GM13977 (cell line): ENCODE measurements around the gene SLC22A23.

Experiments
- DNase-seq: peaks from one replicate; pipeline ENCODE4 v3.0.0; 2012; ENCODE audit warnings: low spot score
- in situ Hi-C: fragments of 300-500 bp; cut with MboI; formaldehyde crosslinking; loops from one replicate; pipeline ENCODE4 v1.12.0; 2022; ENCODE audit warnings: low sequenced_read_pairs, low pct_unique_long_range_greater_than_20kb, mixed read lengths, inconsistent platforms; ENCODE audit not compliant: unreplicated experiment
- TF ChIP-seq, protein P1 (sequence below): IDR thresholded peaks from 2 replicates; pipeline ENCODE4 v1.5.1; 2012; ENCODE audit warnings: mild to moderate bottlenecking, control low read depth; ENCODE audit not compliant: insufficient read depth; ENCODE audit errors: extremely low read depth, missing control alignments

Gene SLC22A23

DNA sequence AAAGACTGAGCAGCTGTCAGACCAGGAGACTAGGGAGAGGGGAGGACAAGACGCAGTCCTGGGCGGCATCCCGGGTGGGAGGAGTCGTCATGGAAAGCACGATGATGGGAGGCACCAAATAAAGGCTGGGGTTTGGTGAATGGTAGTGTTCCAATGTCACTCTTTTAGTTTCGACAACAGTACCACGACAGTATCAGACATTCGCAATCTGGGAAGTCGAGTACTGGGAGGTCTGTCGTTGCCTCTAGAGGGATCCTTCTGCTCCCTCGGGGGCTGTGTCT is 166.0 kb downstream of the SLC22A23 start:
- in situ Hi-C loops: no loop called here
- no peak for DNase-seq
- TF ChIP-seq, protein P1, sequence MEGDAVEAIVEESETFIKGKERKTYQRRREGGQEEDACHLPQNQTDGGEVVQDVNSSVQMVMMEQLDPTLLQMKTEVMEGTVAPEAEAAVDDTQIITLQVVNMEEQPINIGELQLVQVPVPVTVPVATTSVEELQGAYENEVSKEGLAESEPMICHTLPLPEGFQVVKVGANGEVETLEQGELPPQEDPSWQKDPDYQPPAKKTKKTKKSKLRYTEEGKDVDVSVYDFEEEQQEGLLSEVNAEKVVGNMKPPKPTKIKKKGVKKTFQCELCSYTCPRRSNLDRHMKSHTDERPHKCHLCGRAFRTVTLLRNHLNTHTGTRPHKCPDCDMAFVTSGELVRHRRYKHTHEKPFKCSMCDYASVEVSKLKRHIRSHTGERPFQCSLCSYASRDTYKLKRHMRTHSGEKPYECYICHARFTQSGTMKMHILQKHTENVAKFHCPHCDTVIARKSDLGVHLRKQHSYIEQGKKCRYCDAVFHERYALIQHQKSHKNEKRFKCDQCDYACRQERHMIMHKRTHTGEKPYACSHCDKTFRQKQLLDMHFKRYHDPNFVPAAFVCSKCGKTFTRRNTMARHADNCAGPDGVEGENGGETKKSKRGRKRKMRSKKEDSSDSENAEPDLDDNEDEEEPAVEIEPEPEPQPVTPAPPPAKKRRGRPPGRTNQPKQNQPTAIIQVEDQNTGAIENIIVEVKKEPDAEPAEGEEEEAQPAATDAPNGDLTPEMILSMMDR: no peak

DNA sequence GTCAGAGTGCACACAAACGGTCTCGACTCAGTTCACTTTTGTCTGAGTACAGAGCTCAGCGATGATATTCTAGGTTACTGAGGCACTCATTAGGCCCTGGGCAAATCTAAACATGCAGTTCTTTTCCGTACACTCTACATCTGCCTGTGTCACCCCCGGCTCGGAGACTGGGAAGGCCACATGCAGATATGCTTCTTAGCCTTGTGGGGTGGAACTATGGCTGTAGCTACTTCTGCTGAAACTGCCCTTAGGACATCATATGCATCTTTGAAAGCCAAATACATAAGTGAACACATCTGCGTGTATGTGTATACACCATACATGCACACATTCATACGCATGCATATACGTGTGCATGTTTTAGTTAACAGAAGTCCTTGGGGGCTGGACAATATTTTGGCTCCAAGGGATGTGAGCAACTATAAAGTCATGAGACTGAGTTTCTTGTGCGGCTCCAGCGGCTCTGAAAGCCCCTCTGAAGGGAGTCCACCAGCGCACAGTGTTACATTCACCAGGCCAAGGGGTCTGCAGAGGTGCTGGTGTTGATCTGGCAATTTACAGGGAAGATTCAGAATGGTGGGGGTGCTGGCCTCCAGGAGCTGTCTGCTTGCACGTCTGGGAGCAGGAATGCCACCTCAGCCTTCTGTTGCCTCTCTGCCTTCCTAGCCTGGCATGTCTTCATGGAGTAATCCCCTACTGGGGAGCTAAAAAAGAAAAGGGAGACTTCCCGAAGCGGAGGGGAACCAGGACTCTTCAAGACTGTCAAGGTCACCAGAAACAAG is 166.5 kb downstream of the SLC22A23 start:
- TF ChIP-seq, protein P1: no peak
- in situ Hi-C loops: no loop called here
- no peak for DNase-seq

DNA sequence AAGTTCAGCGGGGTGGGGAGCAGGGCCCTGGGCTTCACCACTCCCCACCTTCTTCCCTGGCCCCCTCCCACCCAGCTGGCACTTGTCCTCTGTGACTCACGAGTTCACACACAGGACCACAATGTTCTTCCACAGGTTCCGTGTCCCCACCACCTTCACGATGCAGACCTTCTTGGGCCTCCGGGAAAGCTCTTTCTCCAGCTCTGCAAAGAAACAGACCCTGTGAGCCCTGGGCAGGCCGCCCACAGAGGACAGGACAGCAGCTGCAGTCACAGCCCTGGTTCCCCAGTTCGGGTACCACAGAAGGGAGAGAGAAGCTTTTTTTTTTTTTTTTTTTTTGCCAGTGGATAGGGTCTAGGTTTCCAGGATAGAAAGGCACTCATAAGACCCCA is 167.2 kb downstream of the SLC22A23 start:
- DNase-seq: no peak
- in situ Hi-C loops: no loop called here
- TF ChIP-seq, protein P1: no peak

DNA sequence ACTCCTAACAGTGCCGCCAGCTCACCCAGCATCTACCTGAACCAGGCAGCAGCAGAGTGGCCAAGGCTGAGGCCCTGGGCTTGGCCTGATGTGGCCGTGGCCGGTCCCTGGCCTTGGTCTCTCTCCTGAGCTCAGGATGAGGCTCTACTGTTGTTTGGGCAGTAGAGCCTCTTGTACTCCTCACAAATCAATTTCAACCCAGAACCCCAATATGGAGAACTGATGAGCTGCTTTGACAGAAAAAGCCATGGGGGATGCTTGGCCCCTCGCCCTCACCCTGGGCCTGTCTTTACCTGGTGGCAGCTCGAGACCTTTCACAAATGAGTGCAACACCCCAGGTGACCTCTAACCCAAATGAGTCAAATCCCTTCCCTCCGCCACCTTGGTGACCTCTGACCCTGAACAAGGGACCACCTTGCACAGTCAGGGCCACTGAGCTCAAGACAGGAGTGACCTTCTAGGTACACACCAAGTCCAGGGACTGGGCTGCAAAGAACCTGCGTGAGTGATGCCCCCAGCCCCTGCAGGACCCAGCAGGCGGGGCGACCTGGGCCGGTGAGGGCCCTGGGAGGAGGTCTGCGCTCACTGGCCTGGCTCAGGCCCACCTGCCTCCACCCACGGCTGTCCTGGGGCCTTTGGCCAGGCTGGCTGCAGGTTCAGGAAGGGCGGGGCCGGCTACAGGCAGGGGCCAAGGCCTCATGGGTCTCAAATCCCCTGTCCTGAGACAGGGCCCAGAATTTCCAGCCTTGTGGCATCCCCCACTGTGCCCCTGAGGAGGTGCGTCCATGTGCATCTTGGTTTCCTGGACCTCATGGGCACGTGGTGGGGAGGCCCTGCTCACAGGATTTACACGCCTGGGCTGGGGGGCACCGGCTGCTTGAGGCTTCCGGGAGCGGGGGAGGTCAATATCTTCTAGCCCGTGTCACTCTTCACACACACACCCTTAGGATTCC is 167.9 kb downstream of the SLC22A23 start:
- TF ChIP-seq, protein P1: no peak
- in situ Hi-C loops: no loop called here
- no peak for DNase-seq

DNA sequence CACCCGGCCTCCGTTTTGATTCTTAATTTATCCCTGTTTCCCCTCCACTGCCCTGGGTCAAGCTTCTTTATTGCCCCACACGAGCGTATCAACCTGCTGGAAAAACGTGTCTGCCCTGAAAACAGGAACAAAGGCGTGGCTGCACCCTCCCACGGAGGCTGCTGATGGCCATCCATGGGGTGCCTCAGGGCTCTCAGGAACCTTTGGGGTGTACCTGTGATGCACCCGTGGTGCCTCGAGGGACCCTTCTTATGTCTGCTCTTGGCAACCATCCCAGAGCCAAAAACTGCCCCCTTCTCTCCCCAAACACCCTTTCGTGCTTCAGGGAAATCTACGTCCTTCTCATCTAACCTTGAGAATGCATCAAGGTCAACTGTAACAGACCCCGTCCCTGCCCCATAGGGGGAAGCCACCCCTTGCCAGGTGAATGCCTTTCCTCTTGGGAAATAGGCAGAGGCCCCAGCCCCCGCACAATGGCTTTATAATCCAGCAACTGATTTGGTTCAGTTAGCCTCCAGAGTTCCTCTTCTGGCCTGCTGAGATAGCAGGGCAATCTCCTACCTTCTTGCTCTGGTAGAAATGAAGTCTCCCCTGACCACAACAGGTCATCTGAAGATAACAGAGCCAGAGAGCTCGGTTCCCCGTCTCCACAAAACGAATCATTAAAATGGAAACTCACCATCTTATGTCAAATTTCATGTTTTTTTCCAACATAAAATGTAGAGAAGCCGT is 168.7 kb downstream of the SLC22A23 start:
- in situ Hi-C loops: no loop called here
- DNase-seq: no peak
- TF ChIP-seq, protein P1: no peak

DNA sequence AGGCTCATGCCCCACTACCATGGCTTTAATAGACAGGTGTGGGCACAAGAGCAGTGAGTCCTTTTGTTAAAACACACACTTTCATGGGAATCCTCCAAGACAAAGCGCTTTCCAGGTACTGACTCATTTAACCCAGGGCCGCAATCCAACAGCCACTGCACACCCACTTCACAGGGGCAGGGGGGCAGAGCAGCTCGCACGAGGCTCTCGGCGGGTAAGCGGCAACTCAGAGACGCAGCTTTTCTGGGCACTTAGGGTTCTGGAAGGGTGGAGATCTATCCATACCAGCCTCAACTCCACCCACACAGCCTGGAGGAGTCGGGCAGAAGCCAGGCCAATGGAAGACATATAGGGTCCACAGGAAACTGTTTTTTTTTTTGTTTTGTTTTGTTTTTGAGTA is 169.5 kb downstream of the SLC22A23 start:
- in situ Hi-C loops: no loop called here
- DNase-seq: no peak

More for the DNA sequence above, 169.5 kb downstream of the SLC22A23 start:
- TF ChIP-seq, protein P1: no peak
